KOPT-K1 (cell line): ENCODE results near the gene ROBO1.

Experiments used
- H3K27ac ChIP-seq: fragments of 200-600 bp; sonication (generic); 2 replicates; pipeline ENCODE4 v1.5.1; 2016; ENCODE audit warnings: antibody characterized with exemption, mild to moderate bottlenecking, low read depth, low read length; ENCODE audit not compliant: poor library complexity, severe bottlenecking
- H3K36me3 ChIP-seq: fragments of 200-600 bp; sonication (generic); 2 replicates; pipeline ENCODE4 v1.5.1; 2017; ENCODE audit warnings: antibody characterized with exemption, mild to moderate bottlenecking, low read length, moderate library complexity; ENCODE audit not compliant: insufficient read depth
- H3K9me3 ChIP-seq: fragments of 200-600 bp; sonication (generic); 2 replicates; pipeline ENCODE4 v1.5.1; 2017; ENCODE audit warnings: antibody characterized with exemption, low read length, mild to moderate bottlenecking; ENCODE audit not compliant: insufficient read depth, poor library complexity, severe bottlenecking

Gene ROBO1

GRCh38 chr3:79368403-79368802 lies 399.4 kb downstream of the ROBO1 start:
- Histone ChIP-seq H3K27ac (no peak overlapping the region), H3K9me3 (no peaks in the 10 kb centered on the region), H3K36me3 (no peaks in the 10 kb centered on the region)

GRCh38 chr3:79367803-79368202 lies 400.0 kb downstream of the ROBO1 start:
- H3K36me3 ChIP-seq: no peaks in the 10 kb centered on the region
- no peaks in the 10 kb centered on the region for H3K9me3 ChIP-seq
- no peak overlapping the region for H3K27ac ChIP-seq

- Histone ChIP-seq H3K36me3 (no peaks in the 10 kb centered on the region), H3K9me3 (no peaks in the 10 kb centered on the region), H3K27ac (no peak overlapping the region)
These were observed 400.7 kb downstream of the ROBO1 start for GRCh38 chr3:79367066-79367465.

GRCh38 chr3:79366414-79366813 lies 401.4 kb downstream of the ROBO1 start:
- H3K27ac ChIP-seq: no peak overlapping the region
- no peaks in the 10 kb centered on the region for H3K9me3 ChIP-seq
- no peaks in the 10 kb centered on the region for H3K36me3 ChIP-seq

- H3K9me3 ChIP-seq: no peaks in the 10 kb centered on the region
- no peak overlapping the region for H3K27ac ChIP-seq
- H3K36me3 ChIP-seq: no peaks in the 10 kb centered on the region
These were observed 403.0 kb downstream of the ROBO1 start for GRCh38 chr3:79364784-79365183.

- no peaks in the 10 kb centered on the region for H3K9me3 ChIP-seq
- H3K36me3 ChIP-seq: no peaks in the 10 kb centered on the region
- no peak overlapping the region for H3K27ac ChIP-seq
These were observed 405.1 kb downstream of the ROBO1 start for GRCh38 chr3:79362571-79363270.

- Histone ChIP-seq H3K36me3 (no peaks in the 10 kb centered on the region), H3K9me3 (no peaks in the 10 kb centered on the region), H3K27ac (no peak overlapping the region)
These were observed 405.9 kb downstream of the ROBO1 start for GRCh38 chr3:79361748-79362378.

GRCh38 chr3:79358327-79358726 lies 409.5 kb downstream of the ROBO1 start:
- Histone ChIP-seq H3K36me3 (no peaks in the 10 kb centered on the region), H3K9me3 (no peaks in the 10 kb centered on the region), H3K27ac (no peak overlapping the region)

GRCh38 chr3:79354179-79354688 lies 413.6 kb downstream of the ROBO1 start:
- no peaks in the 10 kb centered on the region for H3K36me3 ChIP-seq
- H3K27ac ChIP-seq: no peak overlapping the region
- H3K9me3 ChIP-seq: no peaks in the 10 kb centered on the region

GRCh38 chr3:79351699-79352098 lies 416.1 kb downstream of the ROBO1 start:
- no peak overlapping the region for H3K27ac ChIP-seq
- H3K9me3 ChIP-seq: no peaks in the 10 kb centered on the region
- no peaks in the 10 kb centered on the region for H3K36me3 ChIP-seq

GRCh38 chr3:79344876-79345871 lies 422.6 kb downstream of the ROBO1 start:
- Histone ChIP-seq H3K9me3 (no peaks in the 10 kb centered on the region), H3K36me3 (no peaks in the 10 kb centered on the region), H3K27ac (no peak overlapping the region)

- H3K36me3 ChIP-seq: no peaks in the 10 kb centered on the region
- H3K27ac ChIP-seq: no peak overlapping the region
- no peaks in the 10 kb centered on the region for H3K9me3 ChIP-seq
These were observed 425.8 kb downstream of the ROBO1 start for GRCh38 chr3:79341961-79342360.

- H3K27ac ChIP-seq: no peak overlapping the region
- H3K9me3 ChIP-seq: no peaks in the 10 kb centered on the region
- H3K36me3 ChIP-seq: no peaks in the 10 kb centered on the region
These were observed 428.0 kb downstream of the ROBO1 start for GRCh38 chr3:79339846-79340245.

GRCh38 chr3:79337798-79338197 lies 430.0 kb downstream of the ROBO1 start:
- Histone ChIP-seq H3K27ac (no peak overlapping the region), H3K9me3 (no peaks in the 10 kb centered on the region), H3K36me3 (no peaks in the 10 kb centered on the region)

GRCh38 chr3:79329154-79329553 lies 438.6 kb downstream of the ROBO1 start:
- Histone ChIP-seq H3K27ac (no peak overlapping the region), H3K9me3 (no peaks in the 10 kb centered on the region), H3K36me3 (no peaks in the 10 kb centered on the region)
